ENCODE data around the gene NINL.
"Not testable (repeated sequence)": the region's sequence is repeated elsewhere in the genome, so short reads cannot be mapped to it uniquely, and the experiment has no call there.

NINL gene

GRCh38 chr20:25483431-25484132, 101.7 kb downstream of the NINL start:
- DNase-seq: peak; percentile 71 to 80 (median 72)

GRCh38 chr20:25481918-25482253, 103.4 kb downstream of the NINL start:
- DNase-seq: no peak

GRCh38 chr20:25481235-25481917, 104.0 kb downstream of the NINL start:
- no peak for DNase-seq

- no peak for DNase-seq
Observed at GRCh38 chr20:25480797-25481196, 104.5 kb downstream of the NINL start.

- no peak for DNase-seq
Observed at GRCh38 chr20:25480156-25480555, 105.2 kb downstream of the NINL start.

- DNase-seq: no peak
Observed at GRCh38 chr20:25479638-25480037, 105.7 kb downstream of the NINL start.

GRCh38 chr20:25478889-25479568, 106.3 kb downstream of the NINL start:
- no peak for DNase-seq

- DNase-seq: no peak
Observed at GRCh38 chr20:25477014-25477882, 108.1 kb downstream of the NINL start.

GRCh38 chr20:25476106-25477013, 109.0 kb downstream of the NINL start:
- DNase-seq: no peak

- DNase-seq: not testable (repeated sequence)
Observed at GRCh38 chr20:25473297-25473696, 112.0 kb downstream of the NINL start.

- DNase-seq: no peak
Observed at GRCh38 chr20:25471020-25471419, 114.3 kb downstream of the NINL start.

GRCh38 chr20:25470045-25470444, 115.3 kb downstream of the NINL start:
- peak in 2 of 3 donors; percentile 14 to 39 for DNase-seq

- no peak for DNase-seq
Observed at GRCh38 chr20:25469558-25469957, 115.8 kb downstream of the NINL start.

GRCh38 chr20:25468126-25469075, 116.9 kb downstream of the NINL start:
- DNase-seq: no peak

GRCh38 chr20:25467441-25467840, 117.9 kb downstream of the NINL start:
- DNase-seq: no peak

- DNase-seq: no peak
Observed at GRCh38 chr20:25466846-25467245, 118.5 kb downstream of the NINL start.

GRCh38 chr20:25465243-25466135, 119.8 kb downstream of the NINL start:
- DNase-seq: peak; percentile 16 to 35 (median 27)

- DNase-seq: peak in 2 of 3 donors; percentile 34 to 45
Observed at GRCh38 chr20:25464501-25465242, 120.7 kb downstream of the NINL start.
